ENCODE data around the gene CLN5.

DNA sequence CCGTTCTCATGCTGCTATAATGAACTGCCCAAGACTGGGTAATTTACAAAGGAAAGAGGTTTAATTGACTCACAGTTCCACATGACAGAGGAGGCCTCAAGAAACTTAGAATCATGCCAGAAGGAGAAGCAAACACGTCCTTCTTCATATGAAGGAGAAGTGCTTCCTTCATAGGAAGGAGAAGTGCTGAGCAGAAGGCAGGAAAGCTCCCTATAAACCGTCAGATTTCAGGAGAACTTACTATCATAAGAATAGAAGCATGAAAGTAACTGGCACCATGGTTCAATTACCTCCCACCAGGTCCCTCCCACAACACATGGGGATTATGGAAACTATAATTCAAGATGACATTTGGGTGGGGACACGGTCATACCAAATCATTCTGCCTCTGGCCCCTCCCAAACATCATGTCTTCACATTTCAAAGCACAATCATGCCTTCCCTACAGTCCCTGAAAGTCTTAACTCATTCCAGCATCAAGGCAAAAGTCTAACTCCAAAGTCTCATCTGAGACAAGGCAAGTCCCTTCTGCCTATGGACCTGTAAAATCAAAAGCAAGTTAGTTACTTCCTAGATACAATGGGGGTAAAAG is 32.9 kb upstream of the CLN5 start:
- TF ChIP-seq CTCF (IDR thresholded peaks at IDR 0.05) = no peak
- no peak for TF ChIP-seq POLR2AphosphoS5 (IDR thresholded peaks at IDR 0.05; ENCODE audit: insufficient read depth in 1 of 2, low read depth in 1 of 2)
- TF ChIP-seq POLR2A (IDR thresholded peaks at IDR 0.05) = no peak

All from vagina (tissue), 2 donors.